Panc1 (cell line): ENCODE results near the gene NFATC1. TPM values are rescaled to one million over a fixed set of nuclear protein-coding genes. Genes with fewer than 3 reads are reported as not detected.

ENCODE experiments used
- ATAC-seq: fragments of 200-7000 bp; cut with Tn5 transposase; 2 replicates; pipeline ENCODE4 v1.9.1; 2020; ENCODE audit warnings: mild to moderate bottlenecking, moderate library complexity
- BruUV-seq: library from RNA; stranded (reverse); fragments of 400-500 nt; replicated peaks from 2 replicates; lab custom pipeline; 2021; lab: Mats Ljungman, UMichigan
- CTCF ChIA-PET: fragments of 300-600 bp; sonication (Branson Sonifier 250); formaldehyde crosslinking; loops from one replicate; lab custom pipeline; 2022; ENCODE audit warnings: antibody characterized with exemption; lab: Charles Lee
- POLR2A ChIA-PET: fragments of 300-600 bp; sonication (Branson Sonifier 250); formaldehyde crosslinking; loops from one replicate; lab custom pipeline; 2022; ENCODE audit warnings: antibody characterized with exemption; lab: Charles Lee
- DNase-seq: peaks from one replicate; pipeline ENCODE4 v3.0.0-alpha.2; 2010; ENCODE audit warnings: low read depth, low spot score
- H3K27ac ChIP-seq: 2 replicates; pipeline ENCODE4 v1.5.1; 2011; ENCODE audit warnings: mild to moderate bottlenecking, low read length, inconsistent platforms
- H3K27me3 ChIP-seq: fragments of 200-500 bp; sonication (Bioruptor generic); 2 replicates; pipeline ENCODE4 v1.6.0; 2014; ENCODE audit warnings: low read length, inconsistent platforms; ENCODE audit not compliant: control insufficient read depth, insufficient read depth
- H3K36me3 ChIP-seq: fragments of 200-500 bp; sonication (Bioruptor generic); 2 replicates; pipeline ENCODE4 v1.5.1; 2014; ENCODE audit warnings: inconsistent platforms, mild to moderate bottlenecking, low read length, moderate library complexity; ENCODE audit not compliant: control insufficient read depth, insufficient read depth
- H3K4me1 ChIP-seq: 2 replicates; pipeline ENCODE4 v1.5.1; 2011; ENCODE audit warnings: inconsistent platforms, mild to moderate bottlenecking, low read length, moderate library complexity; ENCODE audit not compliant: control insufficient read depth, insufficient read depth
- H3K4me3 ChIP-seq, 2 experiments: 2 replicates each; pipeline ENCODE4 v1.5.1; 2011 to 2012; ENCODE audit warnings: low read depth in 2 of 2, low read length in 2 of 2, mild to moderate bottlenecking in 2 of 2, inconsistent platforms in 1 of 2, moderate library complexity in 1 of 2
- H3K9me3 ChIP-seq: fragments of 200-500 bp; sonication (Bioruptor generic); 2 replicates; pipeline ENCODE4 v1.5.1; 2014; ENCODE audit warnings: low read depth, mild to moderate bottlenecking, inconsistent platforms, low read length, moderate library complexity; ENCODE audit not compliant: control insufficient read depth, insufficient read depth
- CTCF ChIP-seq: fragments of 450-650 bp; IDR thresholded peaks from 2 replicates; pipeline ENCODE4 v1.5.1; 2017; ENCODE audit warnings: mild to moderate bottlenecking
- POLR2AphosphoS5 ChIP-seq: IDR thresholded peaks from 2 replicates; pipeline ENCODE4 v1.6.1; 2012; ENCODE audit warnings: mild to moderate bottlenecking, low read depth, low read length, moderate library complexity
- REST ChIP-seq, 2 experiments: IDR thresholded peaks; 2 replicates each; pipeline ENCODE4 v1.6.1; 2011 to 2012; ENCODE audit warnings: low read depth in 2 of 2, control low read depth in 1 of 2, low read length in 1 of 2, mild to moderate bottlenecking in 1 of 2, moderate library complexity in 1 of 2; ENCODE audit not compliant: insufficient read depth in 1 of 2
- SIN3A ChIP-seq: IDR thresholded peaks from 2 replicates; pipeline ENCODE4 v1.6.1; 2012; ENCODE audit warnings: low read depth, mild to moderate bottlenecking, low read length, moderate library complexity, borderline replicate concordance; ENCODE audit not compliant: insufficient read depth
- TCF7L2 ChIP-seq: IDR thresholded peaks from 2 replicates; pipeline ENCODE4 v1.6.1; 2011; ENCODE audit warnings: mild to moderate bottlenecking, low read depth, low read length, inconsistent platforms
- in situ Hi-C: cut with HindIII; loops from 2 replicates; pipeline ENCODE4 v1.10.0; 2016; ENCODE audit warnings: low sequenced_read_pairs, low pct_unique_long_range_greater_than_20kb
- intact Hi-C: fragments of 100-400 bp; cut with micrococcal nuclease; formaldehyde crosslinking; loops from one replicate; pipeline ENCODE4 v1.10.0; 2022; ENCODE audit not compliant: unreplicated experiment
- total RNA-seq: library from RNA; stranded (reverse); gene quantifications from one replicate; pipeline ENCODE4 v1.2.1, GENCODE V29; 2021; ENCODE audit not compliant: unreplicated experiment

NFATC1 gene
- total RNA-seq, 1 experiment from 2014 or later: 30.8 TPM

DNA sequence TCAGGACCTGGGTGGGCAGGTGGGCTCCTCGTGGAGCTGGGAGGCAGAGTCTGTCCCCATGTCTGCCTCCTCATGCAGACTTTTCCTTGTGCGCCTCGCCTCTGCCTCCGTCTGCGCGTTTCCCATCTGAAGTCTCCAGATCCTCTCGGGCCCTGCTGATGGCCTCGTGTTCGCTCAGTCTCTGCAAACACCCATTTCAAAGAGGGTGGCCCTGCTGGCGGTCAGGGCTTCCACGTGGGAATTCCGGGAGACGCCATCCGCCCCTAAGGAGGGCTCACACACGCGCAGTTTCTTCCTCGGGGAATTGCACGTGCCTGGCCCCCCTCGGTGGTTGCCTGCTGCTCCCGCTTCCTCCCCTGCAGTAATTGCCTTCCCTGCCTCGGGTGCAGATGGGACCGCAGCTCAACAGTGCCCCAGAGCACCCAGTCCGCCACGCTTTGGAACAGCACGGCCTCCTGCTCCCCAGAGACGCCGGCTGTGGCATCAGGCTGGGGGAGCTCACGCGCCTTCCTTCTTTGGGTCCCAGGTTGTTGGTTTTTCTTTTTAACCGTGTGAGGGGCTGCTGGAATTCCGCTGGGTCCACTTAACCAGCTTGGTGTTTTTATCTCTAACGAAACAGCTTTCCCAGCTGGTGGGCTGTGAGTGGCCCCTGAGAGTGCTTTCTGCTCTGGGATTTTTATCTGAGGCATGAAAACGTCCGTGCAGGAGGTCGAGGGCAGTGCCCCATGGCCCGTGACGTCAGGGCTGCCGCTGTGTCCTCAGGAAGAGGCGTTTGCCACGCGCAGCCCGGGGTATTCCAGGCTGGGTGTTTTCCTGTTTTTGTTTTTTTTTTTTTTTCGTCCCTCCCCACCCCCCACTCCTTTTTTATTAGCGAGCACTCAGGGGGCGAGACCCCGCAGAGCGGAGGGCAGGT, 16.1 kb downstream of the NFATC1 start:
- no peak for ATAC-seq
- POLR2A ChIA-PET: no interaction called here
- Histone ChIP-seq H3K27me3 (no peaks in the 10 kb centered on the region), H3K27ac (no peak overlapping the region), H3K4me3 (no peak overlapping the region), H3K9me3 (no peaks in the 10 kb centered on the region), H3K4me1 (no peaks in the 10 kb centered on the region), H3K36me3 (no peaks in the 10 kb centered on the region)
- intact Hi-C loops (no loop called here), in situ Hi-C loops (no loop called here)
- no peak for DNase-seq
- CTCF ChIA-PET: no interaction called here
- no TSS peak for BruUV-seq
- TF ChIP-seq TCF7L2: no peak
- no peak for TF ChIP-seq SIN3A
- TF ChIP-seq POLR2AphosphoS5: no peak
- TF ChIP-seq CTCF: no peak
- no peak for TF ChIP-seq REST (IDR thresholded peaks at IDR 0.05; ENCODE audit: insufficient read depth in 1 of 2, low read depth in 2 of 2, low read length in 1 of 2)

GRCh38 chr18:79413025-79413424, 17.3 kb downstream of the NFATC1 start:
- BruUV-seq: no TSS peak
- in situ Hi-C loops: no loop called here
- H3K4me3 ChIP-seq: no peak overlapping the region
- DNase-seq (no peak), ATAC-seq (no peak)
- no peaks in the 10 kb centered on the region for H3K27me3 ChIP-seq
- no peaks in the 10 kb centered on the region for H3K36me3 ChIP-seq
- H3K9me3 ChIP-seq: no peaks in the 10 kb centered on the region
- no peak for TF ChIP-seq TCF7L2
- no peak for TF ChIP-seq SIN3A
- TF ChIP-seq CTCF: no peak
- TF ChIP-seq REST (IDR thresholded peaks at IDR 0.05; ENCODE audit: insufficient read depth in 1 of 2, low read depth in 2 of 2, low read length in 1 of 2): no peak
- no peak for TF ChIP-seq POLR2AphosphoS5
- CTCF ChIA-PET: no interaction called here
- intact Hi-C loops: no loop called here
- H3K4me1 ChIP-seq: no peaks in the 10 kb centered on the region
- POLR2A ChIA-PET: interaction anchor here (0.6 kb wide), 1 partner anchor 26 kb away, joined by 16 read pairs; no protein-coding TSS in a partner anchor
- H3K27ac ChIP-seq: no peak overlapping the region
